Measurements from ENCODE around the gene S100A16.
"Not testable (repeated sequence)": the region's sequence is repeated elsewhere in the genome, so short reads cannot be mapped to it uniquely, and the experiment has no call there.

DNA sequence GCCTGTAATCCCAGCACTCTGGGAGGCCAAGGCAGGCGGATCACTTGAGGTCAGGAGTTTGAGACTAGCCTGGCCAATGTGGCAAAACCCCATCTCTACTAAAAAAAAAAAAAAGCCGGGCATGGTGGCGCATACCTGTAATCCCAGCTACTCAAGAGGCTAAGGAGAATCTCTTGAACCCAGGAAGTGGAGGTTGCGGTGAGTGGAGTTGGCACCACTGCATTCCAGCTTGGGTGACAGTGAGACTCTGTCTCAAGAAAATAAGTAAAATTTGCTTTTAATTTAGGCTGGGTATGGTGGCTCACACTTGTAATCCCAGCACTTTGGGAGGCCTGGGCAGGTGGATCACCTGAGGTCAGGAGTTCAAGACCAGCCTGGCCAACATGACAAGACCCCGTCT lies 27.3 kb upstream of the S100A16 start:
- TF ChIP-seq POLR2A (IDR thresholded peaks at IDR 0.05; ENCODE audit: low read depth, low read length); POLR2AphosphoS5 (IDR thresholded peaks at IDR 0.05; ENCODE audit: low read depth, low read length); TAF1 (IDR thresholded peaks at IDR 0.05; ENCODE audit: borderline replicate concordance, low read depth, low read length): not testable (repeated sequence)

Measured in GM12892 (cell line).